ENCODE data around the gene ZCCHC24. TPM values are rescaled to one million over a fixed set of nuclear protein-coding genes. Genes with fewer than 3 reads are reported as not detected.

The ZCCHC24 gene
- total RNA-seq, 1 experiment from 2014 or later: 3.8 TPM

- no peak overlapping the region for H4K91ac ChIP-seq (ENCODE audit: insufficient read length, low read depth, low read length)
- no peak overlapping the region for H3K4ac ChIP-seq (ENCODE audit: low read depth, low read length)
- no peaks in the 10 kb centered on the region for H3K79me2 ChIP-seq (ENCODE audit: insufficient read depth, low read length)
- H3K27me3 Mint-ChIP-seq (ENCODE audit: low read depth): peaks cover 9% of the 10 kb centered on the region
- H2BK120ac ChIP-seq (ENCODE audit: low read depth, low read length, poor library complexity, severe bottlenecking): no peak overlapping the region
- H4K5ac ChIP-seq (ENCODE audit: insufficient read length, low read depth, low read length): no peak overlapping the region
- WGBS (ENCODE audit: extremely low coverage, insufficient read length, low lambda C conversion rate): no CpG with 5 or more reads among the region's 3 CpGs
- H3K27ac ChIP-seq (ENCODE audit: insufficient read length, low read depth, low read length): no peak overlapping the region
- no peak overlapping the region for H3K9ac ChIP-seq (ENCODE audit: extremely low read depth, insufficient read length, low read length)
- H3K27ac Mint-ChIP-seq: no peak overlapping the region
- no peak overlapping the region for H3K4me3 Mint-ChIP-seq
- H2BK12ac ChIP-seq (ENCODE audit: insufficient read length, low read depth, low read length): no peak overlapping the region
- H3K9me3 Mint-ChIP-seq: no peaks in the 10 kb centered on the region
- H4K8ac ChIP-seq (replicated peaks; ENCODE audit: insufficient read length, low read depth, low read length): no peak overlapping the region
- H3K79me1 ChIP-seq (ENCODE audit: insufficient read depth, low read depth, low read length, poor library complexity, severe bottlenecking): no peaks in the 10 kb centered on the region
- H2BK20ac ChIP-seq (ENCODE audit: low read depth, low read length, poor library complexity, severe bottlenecking): no peak overlapping the region
- H3K9me3 ChIP-seq (ENCODE audit: control insufficient read depth, low read depth, low read length): no peaks in the 10 kb centered on the region
- H4K20me1 ChIP-seq (ENCODE audit: control insufficient read depth, insufficient read depth, insufficient read length): no peaks in the 10 kb centered on the region
- H3K14ac ChIP-seq (ENCODE audit: insufficient read depth, low read length): no peak overlapping the region
- H3K36me3 Mint-ChIP-seq (ENCODE audit: insufficient read depth in 1 of 3, low read depth in 3 of 3): no peaks in the 10 kb centered on the region
- H3K18ac ChIP-seq (ENCODE audit: insufficient read length, low read depth, low read length): no peak overlapping the region
- H3K4me1 ChIP-seq (ENCODE audit: insufficient read depth, low read length): no peaks in the 10 kb centered on the region
- no peak overlapping the region for H2AFZ ChIP-seq (ENCODE audit: low read length)
- no peak overlapping the region for H3K4me2 ChIP-seq (ENCODE audit: insufficient read depth, insufficient read length, low read length)
- H2AK5ac ChIP-seq (ENCODE audit: insufficient read length, low read length): no peak overlapping the region
- no peaks in the 10 kb centered on the region for H3K27me3 ChIP-seq (ENCODE audit: insufficient read depth, low read length)
- H3K23me2 ChIP-seq (ENCODE audit: insufficient read length, low read depth, low read length, poor library complexity, severe bottlenecking): no peaks in the 10 kb centered on the region
- H3K4me1 Mint-ChIP-seq: peaks cover 5% of the 10 kb centered on the region in 2 experiments
- no peak overlapping the region for H3K23ac ChIP-seq (ENCODE audit: insufficient read length, low read depth, low read length)
- H2BK5ac ChIP-seq (ENCODE audit: insufficient read length, low read length): no peak overlapping the region
- no peak overlapping the region for H3T11ph ChIP-seq (ENCODE audit: low read length)
- TF ChIP-seq CTCF (conservative IDR thresholded peaks at IDR 0.05): no peak
- no peak overlapping the region for H3K56ac ChIP-seq (ENCODE audit: insufficient read length, low read depth, low read length)
- peak; percentile 14 for DNase-seq
- H2BK15ac ChIP-seq (ENCODE audit: low read depth, low read length): no peak overlapping the region
Measured at GRCh38 chr10:79468015-79468560, 22.7 kb upstream of the ZCCHC24 start.
